GM18519 (cell line): ENCODE measurements around the gene USP24.

Experiments
- ATAC-seq: cut with Tn5 transposase; IDR thresholded peaks from one replicate; pipeline ENCODE4 v1.9.1; 2021; ENCODE audit warnings: mild to moderate bottlenecking, moderate library complexity; ENCODE audit not compliant: unreplicated experiment, low FRiP score

The USP24 gene

GRCh38 chr1:55057270-55057955 lies 157.8 kb downstream of the USP24 start:
- no peak for ATAC-seq

- ATAC-seq = no peak
These were observed 158.6 kb downstream of the USP24 start for GRCh38 chr1:55056632-55056992.

- no peak for ATAC-seq
These were observed 159.1 kb downstream of the USP24 start for GRCh38 chr1:55055951-55056631.

DNA sequence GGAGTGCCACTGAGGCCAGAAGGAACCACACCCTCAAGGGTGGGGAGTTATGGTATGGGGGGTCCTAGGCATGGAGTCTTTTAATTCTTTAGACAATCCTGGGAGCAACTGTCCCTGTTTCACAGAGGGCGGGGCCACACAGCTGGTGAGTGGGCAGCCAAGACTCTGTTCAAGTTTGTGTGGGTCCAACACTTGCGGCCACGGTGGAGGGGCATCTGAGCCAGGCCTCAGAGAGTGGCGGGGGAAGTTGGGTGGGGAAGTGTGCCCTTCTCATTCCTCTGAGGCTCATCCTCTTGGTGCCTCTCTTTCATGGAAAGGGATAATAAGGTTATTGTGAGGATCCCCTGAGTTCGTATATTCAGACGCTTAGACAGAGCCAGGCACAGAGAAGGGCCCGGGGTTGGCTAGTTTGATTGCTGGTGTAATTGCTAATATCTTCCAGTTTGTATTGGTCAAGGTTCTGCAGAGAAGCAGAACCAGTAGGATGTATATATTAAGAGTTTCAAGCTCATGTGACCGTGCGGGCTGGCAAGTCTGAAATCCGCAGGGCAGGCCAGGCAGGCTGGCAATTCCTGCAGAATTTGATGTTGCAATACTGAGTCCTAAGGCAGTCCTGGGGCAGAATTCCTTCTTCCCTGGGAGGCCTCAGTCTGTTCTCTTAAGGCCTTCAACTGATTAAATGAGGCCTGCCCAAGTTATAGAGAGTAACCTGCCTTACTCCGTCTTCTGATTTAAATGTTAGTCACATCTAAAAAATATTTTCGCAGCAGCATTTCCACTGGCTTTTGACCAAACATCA lies 159.9 kb downstream of the USP24 start:
- ATAC-seq = no peak

DNA sequence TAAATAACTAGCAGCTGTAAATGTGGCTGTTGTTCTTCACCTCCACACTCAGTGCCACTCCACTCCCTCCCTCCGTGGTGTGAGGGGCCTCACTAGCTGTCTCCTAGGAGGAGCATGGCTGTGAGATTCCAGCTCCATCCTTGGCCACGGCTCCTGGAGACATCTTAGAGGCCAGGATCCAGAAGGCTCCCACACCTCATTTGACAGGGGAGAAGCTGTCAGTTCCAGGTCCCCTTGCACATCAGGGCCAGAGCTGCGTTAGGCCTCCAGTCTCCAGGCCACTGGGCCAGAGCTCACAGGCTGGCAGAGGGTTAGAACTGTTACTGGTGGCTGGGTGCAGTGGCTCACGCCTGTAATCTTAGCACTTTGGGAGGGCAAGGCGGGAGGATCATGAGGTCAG lies 160.8 kb downstream of the USP24 start:
- no peak for ATAC-seq

- no peak for ATAC-seq
These were observed 161.8 kb downstream of the USP24 start for GRCh38 chr1:55053265-55053954.

- no peak for ATAC-seq
These were observed 162.7 kb downstream of the USP24 start for GRCh38 chr1:55052221-55053142.

DNA sequence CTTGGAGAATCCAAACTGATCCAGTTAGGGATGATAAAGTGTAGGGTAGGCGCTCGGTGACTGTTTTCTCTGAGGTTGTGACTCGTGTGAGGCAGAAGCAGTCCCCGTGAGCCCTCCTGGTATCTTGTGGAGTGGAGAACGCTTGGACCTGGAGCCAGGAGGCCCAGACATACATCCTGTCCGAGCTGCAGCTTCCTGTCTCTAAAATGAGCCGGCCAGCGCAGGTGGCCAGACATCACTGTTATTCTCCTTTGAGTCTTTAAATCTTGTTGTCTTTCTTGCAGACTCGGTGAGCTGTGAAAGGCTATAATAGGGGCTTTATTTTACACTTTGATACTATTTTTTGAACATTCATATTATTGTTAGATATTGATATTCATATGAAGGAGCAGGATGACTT lies 163.5 kb downstream of the USP24 start:
- ATAC-seq = no peak

DNA sequence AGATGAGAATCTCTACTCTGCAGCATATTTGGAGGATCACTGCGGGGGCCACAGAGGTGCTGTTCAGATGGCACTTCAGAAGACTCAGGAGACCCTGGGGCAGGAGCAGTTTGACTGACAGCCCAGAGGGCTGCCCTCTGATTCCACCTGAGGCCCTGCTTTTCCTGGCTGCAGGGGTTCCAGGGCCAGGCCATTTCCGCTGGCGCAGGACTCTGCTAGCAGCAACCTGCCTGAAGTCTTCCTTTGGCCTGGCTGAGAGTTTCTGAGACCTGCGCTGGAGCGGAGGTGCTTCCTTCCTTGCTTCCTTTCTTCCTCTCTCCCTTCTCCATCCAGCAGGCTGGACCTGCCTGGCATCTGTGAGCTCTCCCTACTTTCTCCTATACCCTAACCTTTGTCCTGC lies 164.0 kb downstream of the USP24 start:
- ATAC-seq = no peak

DNA sequence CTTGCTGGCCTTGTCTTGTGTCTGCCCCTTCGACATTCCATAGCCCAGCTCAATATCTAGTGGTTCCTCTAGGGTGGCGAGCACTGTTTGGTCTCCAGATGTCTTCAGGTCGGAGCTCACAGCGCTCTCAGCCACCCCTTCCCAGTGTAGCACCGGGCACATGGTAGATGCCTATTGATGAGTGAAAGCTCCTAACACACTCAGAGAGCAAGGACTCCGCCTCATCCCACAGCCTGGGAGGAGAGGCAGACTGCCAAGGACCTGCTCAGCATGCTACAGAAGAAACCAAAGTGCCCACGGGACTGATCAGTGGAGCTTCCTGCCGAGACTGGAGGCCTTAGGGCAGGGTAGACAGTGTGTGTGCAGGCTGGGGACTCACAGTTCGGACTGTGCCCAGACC lies 164.9 kb downstream of the USP24 start:
- no peak for ATAC-seq

- ATAC-seq = no peak
These were observed 165.3 kb downstream of the USP24 start for GRCh38 chr1:55049914-55050278.

DNA sequence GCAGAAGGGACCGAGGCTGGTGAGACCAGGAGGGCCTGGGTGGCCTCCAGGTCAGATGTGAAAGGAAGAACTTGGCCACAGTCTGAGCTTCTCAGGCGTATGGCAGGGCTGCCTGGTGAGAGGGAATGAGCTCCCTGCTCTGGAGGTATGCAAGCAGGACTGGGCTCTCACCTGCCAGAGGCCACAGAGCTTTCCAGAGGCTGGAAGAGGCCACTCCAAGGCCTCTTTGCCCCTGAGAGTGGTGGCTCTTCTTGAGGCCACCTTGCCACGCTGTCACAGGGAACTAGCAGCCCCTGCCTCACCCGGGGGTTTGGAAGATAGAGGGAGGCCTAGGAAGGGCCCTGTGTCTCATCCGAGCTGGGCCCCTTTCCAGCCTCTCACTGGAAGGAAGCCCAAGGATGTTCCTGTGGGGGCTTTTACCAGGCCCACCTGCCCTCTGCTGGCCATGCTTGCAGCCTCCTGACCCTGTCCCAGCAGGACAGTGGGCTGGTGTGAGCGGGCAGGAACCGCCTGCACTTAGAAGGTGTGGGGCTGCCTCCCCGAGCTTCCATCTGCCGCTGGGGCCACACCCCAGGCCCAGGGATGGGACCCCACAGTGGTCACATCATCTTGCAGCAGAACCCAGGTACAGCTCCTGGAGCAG lies 165.8 kb downstream of the USP24 start:
- no peak for ATAC-seq

- ATAC-seq = no peak
These were observed 166.5 kb downstream of the USP24 start for GRCh38 chr1:55048453-55049270.

- ATAC-seq = no peak
These were observed 167.6 kb downstream of the USP24 start for GRCh38 chr1:55047611-55048010.

GRCh38 chr1:55046871-55047270 lies 168.3 kb downstream of the USP24 start:
- ATAC-seq = no peak

DNA sequence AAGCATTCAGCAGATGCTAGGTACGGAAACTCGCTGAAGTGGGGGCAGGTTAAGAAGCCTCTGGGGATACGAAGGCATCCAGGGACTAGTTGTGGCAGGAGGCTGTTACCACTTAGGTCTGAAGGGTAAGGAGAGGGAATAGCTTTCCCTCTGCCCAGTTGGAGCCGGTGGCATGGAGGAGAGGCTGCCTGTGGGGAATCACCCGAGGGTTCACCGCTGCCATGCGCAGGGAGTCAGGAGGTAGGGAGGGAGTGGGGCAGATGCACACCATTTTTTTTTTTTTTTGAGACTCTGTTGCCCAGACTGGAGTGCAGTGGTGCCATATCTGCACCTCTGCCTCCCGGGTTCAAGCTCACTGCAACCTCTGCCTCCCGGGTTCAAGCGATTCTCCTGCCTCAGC lies 169.7 kb downstream of the USP24 start:
- ATAC-seq = no peak

DNA sequence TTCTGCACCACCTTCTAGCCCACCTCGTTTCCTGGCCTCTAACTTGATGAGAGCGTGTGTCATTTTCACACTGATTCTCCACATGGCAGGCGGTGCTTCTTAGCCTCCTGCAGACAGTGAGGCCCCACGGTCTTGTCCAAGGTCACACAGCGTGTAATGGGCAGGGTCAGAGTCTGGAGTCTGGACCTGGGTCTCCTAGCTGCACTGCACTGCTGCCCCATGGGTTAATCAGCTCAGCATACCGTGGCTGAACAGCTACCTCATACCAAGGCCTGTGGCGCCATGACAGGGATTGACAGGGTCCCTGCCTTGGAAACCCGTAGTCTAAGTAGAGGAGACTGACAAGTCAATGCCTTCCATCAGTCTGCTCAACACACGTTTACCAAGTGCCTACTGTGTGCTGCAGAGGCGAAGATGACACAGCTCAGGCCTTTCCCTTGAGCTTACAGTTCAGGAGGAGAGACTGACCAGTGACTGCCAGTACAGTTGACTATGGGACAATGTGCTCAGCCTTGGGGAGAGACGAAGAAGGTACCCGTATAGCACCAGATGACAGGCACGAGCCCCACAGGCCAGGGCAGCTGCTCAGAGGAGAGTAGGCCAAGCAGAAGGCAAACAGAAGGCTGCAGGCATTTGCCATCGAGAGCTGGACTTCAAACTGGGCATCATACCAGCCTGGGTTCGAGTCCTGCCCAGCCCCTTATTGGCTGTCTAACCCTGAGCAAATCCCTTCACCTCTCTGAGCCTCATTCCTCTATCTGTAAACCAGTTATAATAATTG lies 170.4 kb downstream of the USP24 start:
- no peak for ATAC-seq

DNA sequence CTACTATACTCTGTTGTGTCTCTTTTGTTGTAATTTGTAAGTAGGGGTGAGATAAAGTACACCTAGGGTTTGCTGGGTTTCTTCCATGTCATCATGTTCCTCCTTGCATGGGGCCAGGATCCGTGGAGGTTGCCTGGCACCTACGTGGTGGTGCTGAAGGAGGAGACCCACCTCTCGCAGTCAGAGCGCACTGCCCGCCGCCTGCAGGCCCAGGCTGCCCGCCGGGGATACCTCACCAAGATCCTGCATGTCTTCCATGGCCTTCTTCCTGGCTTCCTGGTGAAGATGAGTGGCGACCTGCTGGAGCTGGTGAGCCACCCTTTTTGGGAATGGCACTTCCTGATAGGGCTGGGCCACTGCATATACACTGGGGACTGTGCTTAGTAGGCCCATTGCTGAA lies 171.4 kb downstream of the USP24 start:
- ATAC-seq = no peak
